HG02938 (cell line): ENCODE measurements around the gene F10.
"Not testable (repeated sequence)": the region's sequence is repeated elsewhere in the genome, so short reads cannot be mapped to it uniquely, and the experiment has no call there.

ENCODE experiments used
- ATAC-seq: cut with Tn5 transposase; IDR thresholded peaks from one replicate; pipeline ENCODE4 v1.9.1; 2021; ENCODE audit warnings: mild to moderate bottlenecking, moderate library complexity; ENCODE audit not compliant: unreplicated experiment

The F10 gene

GRCh38 chr13:113122550-113123225 is at the start of gene F10:
TSS of gene F10 (plus strand) at chr13:113122799. CDS start at chr13:113122856, 57 bp downstream.
- no peak for ATAC-seq

GRCh38 chr13:113073942-113074341 is 48.7 kb upstream of the F10 start:
- ATAC-seq = no peak

- no peak for ATAC-seq
These were observed 48.2 kb upstream of the F10 start for GRCh38 chr13:113074401-113074800.

- ATAC-seq = no peak
These were observed 47.7 kb upstream of the F10 start for GRCh38 chr13:113074876-113075275.

GRCh38 chr13:113075711-113076110 is 46.9 kb upstream of the F10 start:
- ATAC-seq = no peak

- no peak for ATAC-seq
These were observed 45.8 kb upstream of the F10 start for GRCh38 chr13:113076681-113077401.

GRCh38 chr13:113077566-113077952 is 45.0 kb upstream of the F10 start:
- ATAC-seq = no peak

GRCh38 chr13:113077953-113078901 is 44.4 kb upstream of the F10 start:
- no peak for ATAC-seq

GRCh38 chr13:113078902-113079780 is 43.5 kb upstream of the F10 start:
- no peak for ATAC-seq

- ATAC-seq = not testable (repeated sequence)
These were observed 42.9 kb upstream of the F10 start for GRCh38 chr13:113079781-113080080.

GRCh38 chr13:113080361-113080831 is 42.2 kb upstream of the F10 start:
- ATAC-seq = no peak

- no peak for ATAC-seq
These were observed 41.6 kb upstream of the F10 start for GRCh38 chr13:113080901-113081521.

- no peak for ATAC-seq
These were observed 40.2 kb upstream of the F10 start for GRCh38 chr13:113082198-113083021.

GRCh38 chr13:113083022-113083373 is 39.6 kb upstream of the F10 start:
- no peak for ATAC-seq

GRCh38 chr13:113083402-113084061 is 39.1 kb upstream of the F10 start:
- no peak for ATAC-seq

- no peak for ATAC-seq
These were observed 38.3 kb upstream of the F10 start for GRCh38 chr13:113084094-113084942.

GRCh38 chr13:113084943-113085540 is 37.6 kb upstream of the F10 start:
- no peak for ATAC-seq
